SK-N-SH treated with all-trans-retinoic acid at 6 μM for 48 hours (cell line): ENCODE data around the gene KRT86.

Source experiments
- ATAC-seq: fragments of 200-7000 bp; cut with Tn5 transposase; 3 replicates; pipeline ENCODE4 v1.9.1; 2020; ENCODE audit warnings: mild to moderate bottlenecking, moderate library complexity
- ARNTL ChIP-seq: fragments of 450-650 bp; formaldehyde crosslinking; IDR thresholded peaks from 2 replicates; pipeline ENCODE4 v1.5.0; 2020; ENCODE audit warnings: low read depth, mild to moderate bottlenecking, moderate library complexity, borderline replicate concordance
- BACH2 ChIP-seq: fragments of 250-450 bp; sonication (Bioruptor Pico); IDR thresholded peaks from 2 replicates; pipeline ENCODE4 v1.9.0; 2021; ENCODE audit warnings: mild to moderate bottlenecking, borderline replicate concordance
- CREB5 ChIP-seq: fragments of 250-450 bp; sonication (Bioruptor Pico); IDR thresholded peaks from 2 replicates; pipeline ENCODE4 v1.5.1; 2020; ENCODE audit warnings: low read depth, mild to moderate bottlenecking, moderate library complexity
- CSDC2 ChIP-seq: fragments of 250-450 bp; sonication (Bioruptor Pico); IDR thresholded peaks from 2 replicates; pipeline ENCODE4 v1.5.0; 2020; ENCODE audit warnings: mild to moderate bottlenecking, moderate library complexity
- CSRNP3 ChIP-seq: fragments of 250-450 bp; sonication (Bioruptor Pico); IDR thresholded peaks from 2 replicates; pipeline ENCODE4 v1.5.1; 2021; ENCODE audit warnings: mild to moderate bottlenecking, moderate library complexity
- ESRRG ChIP-seq: fragments of 250-450 bp; sonication (Bioruptor Pico); IDR thresholded peaks from 2 replicates; pipeline ENCODE4 v1.6.1; 2021; ENCODE audit warnings: mild to moderate bottlenecking
- OSR1 ChIP-seq: fragments of 250-450 bp; sonication (Bioruptor Pico); IDR thresholded peaks from 2 replicates; pipeline ENCODE4 v1.8.0; 2022; ENCODE audit warnings: moderate library complexity, mild to moderate bottlenecking, inconsistent platforms
- PATZ1 ChIP-seq: fragments of 250-450 bp; sonication (Bioruptor Pico); IDR thresholded peaks from 2 replicates; pipeline ENCODE4 v1.8.0; 2020; ENCODE audit warnings: mild to moderate bottlenecking, moderate library complexity, borderline replicate concordance
- PPARA ChIP-seq: fragments of 250-450 bp; sonication (Bioruptor Pico); IDR thresholded peaks from 2 replicates; pipeline ENCODE4 v1.5.0; 2020; ENCODE audit warnings: mild to moderate bottlenecking, borderline replicate concordance
- SNAI2 ChIP-seq: fragments of 250-450 bp; sonication (Bioruptor Pico); IDR thresholded peaks from 2 replicates; pipeline ENCODE4 v1.5.0; 2020; ENCODE audit warnings: mild to moderate bottlenecking, moderate library complexity
- TCF4 ChIP-seq: fragments of 250-450 bp; sonication (Bioruptor Pico); IDR thresholded peaks from 2 replicates; pipeline ENCODE4 v1.8.0; 2021; ENCODE audit warnings: mild to moderate bottlenecking, moderate library complexity, borderline replicate concordance
- TOX ChIP-seq: fragments of 250-450 bp; sonication (Bioruptor Pico); IDR thresholded peaks from 2 replicates; pipeline ENCODE4 v1.8.0; 2021; ENCODE audit warnings: mild to moderate bottlenecking, moderate library complexity, borderline replicate concordance
- TSHZ2 ChIP-seq: fragments of 250-450 bp; sonication (Bioruptor Pico); IDR thresholded peaks from 2 replicates; pipeline ENCODE4 v1.5.0; 2020; ENCODE audit warnings: mild to moderate bottlenecking, moderate library complexity
- ZC3H10 ChIP-seq: fragments of 250-450 bp; sonication (Bioruptor Pico); IDR thresholded peaks from 2 replicates; pipeline ENCODE4 v1.5.1; 2021; ENCODE audit warnings: mild to moderate bottlenecking, moderate library complexity
- ZFP3 ChIP-seq: fragments of 250-450 bp; sonication (Bioruptor Pico); IDR thresholded peaks from 2 replicates; pipeline ENCODE4 v1.5.0; 2020; ENCODE audit warnings: mild to moderate bottlenecking, moderate library complexity
- ZNF565 ChIP-seq: fragments of 450-650 bp; formaldehyde crosslinking; conservative IDR thresholded peaks from 2 replicates; pipeline ENCODE4 v1.5.0; 2020; ENCODE audit warnings: low read depth, mild to moderate bottlenecking, moderate library complexity
- ZNF70 ChIP-seq: fragments of 450-650 bp; formaldehyde crosslinking; IDR thresholded peaks from 2 replicates; pipeline ENCODE4 v1.5.0; 2020; ENCODE audit warnings: mild to moderate bottlenecking, moderate library complexity
- ZNF8 ChIP-seq: fragments of 450-650 bp; formaldehyde crosslinking; IDR thresholded peaks from 2 replicates; pipeline ENCODE4 v1.5.0; 2020; ENCODE audit warnings: mild to moderate bottlenecking, moderate library complexity

KRT86 gene

GRCh38 chr12:52243856-52244614, 30.4 kb upstream of the KRT86 start:
- TF ChIP-seq PATZ1 (CRISPR knock-in tag) (no peak), TCF4 (CRISPR knock-in tag) (no peak), ZNF70 (no peak), ESRRG (CRISPR knock-in tag) (no peak), ZFP3 (CRISPR knock-in tag) (peak; percentile 43; the same call in 1 of the 2 replicates)
- peak; percentile 92 for ATAC-seq

- no peak for TF ChIP-seq ZNF8 (CRISPR knock-in tag)
- TF ChIP-seq BACH2 = no peak
- TF ChIP-seq SNAI2 (CRISPR knock-in tag) = no peak
- no peak for TF ChIP-seq OSR1 (CRISPR knock-in tag)
- no peak for TF ChIP-seq CSRNP3
- no peak for TF ChIP-seq ZNF565 (CRISPR knock-in tag)
- TF ChIP-seq ZFP3 (CRISPR knock-in tag) = no peak
- no peak for TF ChIP-seq PATZ1 (CRISPR knock-in tag)
- TF ChIP-seq CREB5 (CRISPR knock-in tag) = no peak
- no peak for TF ChIP-seq ESRRG (CRISPR knock-in tag)
- peak; percentile 25; the same call in 1 of the 2 replicates for TF ChIP-seq TSHZ2 (CRISPR knock-in tag)
- no peak for TF ChIP-seq ARNTL
- TF ChIP-seq PPARA (CRISPR knock-in tag) = no peak
- TF ChIP-seq CSDC2 (CRISPR knock-in tag) = no peak
- peak; percentile 22; the same call in 1 of the 2 replicates for TF ChIP-seq TCF4 (CRISPR knock-in tag)
- ATAC-seq = peak; percentile 59
Observed at GRCh38 chr12:52244615-52244994, 29.8 kb upstream of the KRT86 start.

- no peak for TF ChIP-seq OSR1 (CRISPR knock-in tag)
- TF ChIP-seq ZNF8 (CRISPR knock-in tag) = no peak
- TF ChIP-seq CSDC2 (CRISPR knock-in tag) = no peak
- TF ChIP-seq ZC3H10 = no peak
- TF ChIP-seq TSHZ2 (CRISPR knock-in tag) = no peak
- no peak for TF ChIP-seq TOX (CRISPR knock-in tag)
- TF ChIP-seq ARNTL = no peak
- TF ChIP-seq ZFP3 (CRISPR knock-in tag) = no peak
- TF ChIP-seq CREB5 (CRISPR knock-in tag) = no peak
- no peak for ATAC-seq
Observed at GRCh38 chr12:52245259-52245961, 29.0 kb upstream of the KRT86 start.
